GM12873 (cell line): ENCODE data around the gene GALNT7.

Source experiments
- TF ChIP-seq, protein P1 (sequence below): IDR thresholded peaks from 2 replicates; pipeline ENCODE4 v1.5.1; 2012; ENCODE audit warnings: low read depth, mild to moderate bottlenecking, moderate library complexity, low read length, control low read depth; ENCODE audit not compliant: insufficient read depth; ENCODE audit errors: missing control alignments

Gene GALNT7

DNA sequence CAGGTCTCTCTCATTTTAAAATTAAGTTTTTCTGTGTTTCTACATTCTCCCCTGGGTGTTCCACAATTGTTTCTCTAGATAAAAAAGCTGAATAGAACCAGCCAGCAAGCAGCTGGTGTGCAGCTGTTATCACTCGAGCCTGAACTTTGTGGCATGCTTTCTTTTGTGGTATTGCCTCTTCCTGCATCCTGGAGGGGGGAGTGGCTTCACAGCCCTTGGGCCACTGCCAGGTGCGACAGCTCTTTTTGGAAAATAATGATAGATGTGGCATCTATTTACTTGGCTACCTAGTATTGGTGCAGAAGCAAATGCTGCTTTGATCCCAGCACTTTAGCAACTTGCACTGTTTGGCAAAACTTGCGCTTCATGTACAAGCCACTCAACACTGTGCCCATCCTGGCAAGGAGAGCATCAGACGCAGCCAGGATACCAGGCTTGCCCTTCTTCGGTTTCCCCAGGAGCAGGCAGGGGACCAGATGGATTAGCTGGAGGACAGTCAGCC is 96.1 kb downstream of the GALNT7 start:
- TF ChIP-seq, protein P1, sequence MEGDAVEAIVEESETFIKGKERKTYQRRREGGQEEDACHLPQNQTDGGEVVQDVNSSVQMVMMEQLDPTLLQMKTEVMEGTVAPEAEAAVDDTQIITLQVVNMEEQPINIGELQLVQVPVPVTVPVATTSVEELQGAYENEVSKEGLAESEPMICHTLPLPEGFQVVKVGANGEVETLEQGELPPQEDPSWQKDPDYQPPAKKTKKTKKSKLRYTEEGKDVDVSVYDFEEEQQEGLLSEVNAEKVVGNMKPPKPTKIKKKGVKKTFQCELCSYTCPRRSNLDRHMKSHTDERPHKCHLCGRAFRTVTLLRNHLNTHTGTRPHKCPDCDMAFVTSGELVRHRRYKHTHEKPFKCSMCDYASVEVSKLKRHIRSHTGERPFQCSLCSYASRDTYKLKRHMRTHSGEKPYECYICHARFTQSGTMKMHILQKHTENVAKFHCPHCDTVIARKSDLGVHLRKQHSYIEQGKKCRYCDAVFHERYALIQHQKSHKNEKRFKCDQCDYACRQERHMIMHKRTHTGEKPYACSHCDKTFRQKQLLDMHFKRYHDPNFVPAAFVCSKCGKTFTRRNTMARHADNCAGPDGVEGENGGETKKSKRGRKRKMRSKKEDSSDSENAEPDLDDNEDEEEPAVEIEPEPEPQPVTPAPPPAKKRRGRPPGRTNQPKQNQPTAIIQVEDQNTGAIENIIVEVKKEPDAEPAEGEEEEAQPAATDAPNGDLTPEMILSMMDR: no peak

DNA sequence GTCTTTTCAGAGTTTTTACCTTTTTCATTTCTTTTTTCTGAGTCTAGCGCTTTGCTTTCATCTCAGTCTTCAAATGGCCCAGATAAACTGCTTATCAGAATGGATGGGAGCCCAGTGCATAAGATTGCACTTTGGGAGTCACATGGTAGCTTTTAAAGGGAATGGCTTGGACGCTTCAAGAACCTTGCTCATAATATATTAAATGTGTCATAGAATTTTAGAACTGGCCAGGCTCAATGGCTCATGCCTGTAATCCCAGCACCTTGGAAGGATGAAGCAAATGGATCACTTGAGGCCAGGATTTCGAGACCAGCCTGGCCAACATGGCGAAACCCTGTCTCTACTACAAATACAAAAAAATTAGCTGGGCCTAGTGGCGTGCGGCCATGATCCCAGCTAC is 97.1 kb downstream of the GALNT7 start:
- TF ChIP-seq, protein P1: no peak

- TF ChIP-seq, protein P1: no peak
These were observed 99.1 kb downstream of the GALNT7 start for GRCh38 chr4:173267711-173268110.

GRCh38 chr4:173269280-173269679 is 100.7 kb downstream of the GALNT7 start:
- TF ChIP-seq, protein P1: no peak

- TF ChIP-seq, protein P1: no peak
These were observed 101.9 kb downstream of the GALNT7 start for GRCh38 chr4:173270312-173271027.

DNA sequence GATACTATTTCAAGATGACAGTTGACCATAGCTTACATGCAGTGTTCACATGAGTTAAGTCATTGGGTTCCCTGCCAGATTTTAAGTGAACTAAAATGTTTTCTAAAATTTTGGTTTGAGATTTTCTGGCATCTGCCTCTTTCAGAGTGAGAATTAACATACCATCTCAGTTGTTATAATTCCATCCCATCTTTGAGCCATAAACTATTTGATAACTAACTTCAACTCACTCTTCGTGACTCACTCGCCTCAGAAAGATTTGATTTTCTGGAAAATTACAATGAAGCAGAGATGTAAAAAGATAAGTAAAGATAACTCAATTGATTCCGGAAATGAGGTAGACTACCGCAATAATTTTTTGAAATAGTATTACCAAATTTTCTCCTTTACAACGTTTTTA is 103.7 kb downstream of the GALNT7 start:
- TF ChIP-seq, protein P1: no peak

GRCh38 chr4:173272996-173273395 is 104.4 kb downstream of the GALNT7 start:
- TF ChIP-seq, protein P1: no peak
